Colonic mucosa (tissue), 4 donors: Measurements from ENCODE around the gene TMOD4. TPM values are rescaled to one million over a fixed set of nuclear protein-coding genes. Genes with fewer than 3 reads are reported as not detected.

Source experiments
- DNase-seq: peaks from one replicate; pipeline ENCODE4 v3.0.0-alpha.2; 2020
- H3K27ac ChIP-seq: fragments of 200-600 bp; one replicate; pipeline ENCODE4 v1.8.0; 2021
- H3K27me3 ChIP-seq: fragments of 200-600 bp; one replicate; pipeline ENCODE4 v1.8.0; 2021
- H3K36me3 ChIP-seq: fragments of 200-600 bp; one replicate; pipeline ENCODE4 v1.8.0; 2021
- H3K4me1 ChIP-seq: fragments of 200-600 bp; one replicate; pipeline ENCODE4 v1.8.0; 2021; ENCODE audit warnings: mild to moderate bottlenecking
- H3K4me3 ChIP-seq: fragments of 200-600 bp; one replicate; pipeline ENCODE4 v1.8.0; 2021
- H3K9ac ChIP-seq, 2 donors: one replicate each; pipeline ENCODE4 v1.7.0; 2013; ENCODE audit warnings: control low read depth in 2 of 2, low read depth in 2 of 2, low read length in 2 of 2
- H3K9me3 ChIP-seq: fragments of 200-600 bp; one replicate; pipeline ENCODE4 v1.8.0; 2021
- CTCF ChIP-seq: fragments of 200-600 bp; IDR thresholded peaks from one replicate; pipeline ENCODE4 v1.8.0; 2022; ENCODE audit warnings: antibody characterized with exemption, mild to moderate bottlenecking
- intact Hi-C: fragments of 100-400 bp; cut with DNase I; formaldehyde crosslinking; loops from one replicate; pipeline ENCODE4 v1.14.1; 2022
- total RNA-seq, 2 donors: library from RNA; stranded (reverse); fragmentation: NEBNext Ultra II Directional in 1 of 2; extraction: Animal tissue kit (Norgen Biotek cat#: 25700) in 1 of 2; gene quantifications; one replicate each; pipeline ENCODE4 v1.2.1, GENCODE V29; 2021
- donor health status: healthy.
- donor health status: DM: no; HTN: no; CAD: no.
- donor health status: DM: no; HTN: no; CAD: no.

TMOD4 gene
- total RNA-seq, 2 donors from 2014 or later = 0.67 TPM; not detected in 1

- Histone ChIP-seq H3K36me3 (no peaks in the 10 kb centered on the region), H3K4me3 (no peak overlapping the region), H3K9me3 (no peaks in the 10 kb centered on the region), H3K4me1 (no peaks in the 10 kb centered on the region), H3K9ac (no peak overlapping the region), H3K27ac (no peak overlapping the region), H3K27me3 (no peaks in the 10 kb centered on the region)
- DNase-seq = no peak
- intact Hi-C loops = no loop called here
- no peak for TF ChIP-seq CTCF
Measured at GRCh38 chr1:151142411-151143056, 33.2 kb downstream of the TMOD4 start.

GRCh38 chr1:151137789-151138188 is 38.0 kb downstream of the TMOD4 start:
- H3K4me3 ChIP-seq = no peak overlapping the region
- H3K27ac ChIP-seq = no peak overlapping the region
- no peaks in the 10 kb centered on the region for H3K36me3 ChIP-seq
- intact Hi-C loops = no loop called here
- no peak overlapping the region for H3K9ac ChIP-seq
- no peak for DNase-seq
- H3K27me3 ChIP-seq = peaks cover 2% of the 10 kb centered on the region
- no peak for TF ChIP-seq CTCF
- H3K4me1 ChIP-seq = no peaks in the 10 kb centered on the region
- no peaks in the 10 kb centered on the region for H3K9me3 ChIP-seq

GRCh38 chr1:151135433-151136385 is 40.1 kb downstream of the TMOD4 start:
- H3K9ac ChIP-seq = no peak overlapping the region
- no peaks in the 10 kb centered on the region for H3K36me3 ChIP-seq
- no peaks in the 10 kb centered on the region for H3K4me1 ChIP-seq
- H3K27me3 ChIP-seq = peaks cover 8% of the 10 kb centered on the region
- TF ChIP-seq CTCF = no peak
- H3K9me3 ChIP-seq = no peaks in the 10 kb centered on the region
- H3K4me3 ChIP-seq = no peak overlapping the region
- intact Hi-C loops = no loop called here
- no peak for DNase-seq
- no peak overlapping the region for H3K27ac ChIP-seq

GRCh38 chr1:151134991-151135390 is 40.8 kb downstream of the TMOD4 start:
- DNase-seq = no peak
- intact Hi-C loops = no loop called here

GRCh38 chr1:151134396-151134795 is 41.4 kb downstream of the TMOD4 start:
- H3K4me3 ChIP-seq = no peak overlapping the region
- no peak overlapping the region for H3K27ac ChIP-seq
- no peaks in the 10 kb centered on the region for H3K9me3 ChIP-seq
- intact Hi-C loops = no loop called here
- no peak for DNase-seq
- H3K4me1 ChIP-seq = no peaks in the 10 kb centered on the region
- H3K9ac ChIP-seq = no peak overlapping the region
- TF ChIP-seq CTCF = no peak
- H3K36me3 ChIP-seq = no peaks in the 10 kb centered on the region
- peaks cover 8% of the 10 kb centered on the region for H3K27me3 ChIP-seq

More at GRCh38 chr1:151134991-151135390, 40.8 kb downstream of the TMOD4 start:
- no peak overlapping the region for H3K4me3 ChIP-seq
- TF ChIP-seq CTCF = no peak
- H3K27ac ChIP-seq = no peak overlapping the region
- no peaks in the 10 kb centered on the region for H3K9me3 ChIP-seq
- H3K4me1 ChIP-seq = no peaks in the 10 kb centered on the region
- H3K27me3 ChIP-seq = peaks cover 8% of the 10 kb centered on the region
- H3K9ac ChIP-seq = no peak overlapping the region
- no peaks in the 10 kb centered on the region for H3K36me3 ChIP-seq
